Gastroesophageal sphincter (tissue), 4 donors: ENCODE data around the gene DPT. TPM values are rescaled to one million over a fixed set of nuclear protein-coding genes. Genes with fewer than 3 reads are reported as not detected.
"Not testable (repeated sequence)": the region's sequence is repeated elsewhere in the genome, so short reads cannot be mapped to it uniquely, and the experiment has no call there.

Source experiments
- ATAC-seq: fragments of 150-250 bp; one replicate; pipeline ENCODE4 v1.9.1; 2016; ENCODE audit warnings: mild to moderate bottlenecking, moderate library complexity
- H3K27ac ChIP-seq, 4 donors: fragments of 200-600 bp; sonication (generic) in 3 of 4; 1 replicate in 3 of 4; 2 replicates in 1 of 4; pipeline ENCODE4 v1.5.1; 2016 to 2019
- H3K27me3 ChIP-seq: fragments of 200-600 bp; sonication (generic); one replicate; pipeline ENCODE4 v1.5.1; 2019
- H3K36me3 ChIP-seq, 2 donors: fragments of 200-600 bp; sonication (generic); one replicate each; pipeline ENCODE4 v1.5.1; 2019; ENCODE audit warnings: control low read depth in 1 of 2
- H3K4me1 ChIP-seq, 3 donors: fragments of 200-600 bp; sonication (generic); 1 replicate in 2 of 3; 2 replicates in 1 of 3; pipeline ENCODE4 v1.5.1; 2016 to 2019; ENCODE audit warnings: control low read depth in 2 of 3
- H3K4me3 ChIP-seq, 2 donors: fragments of 200-600 bp; sonication (generic); one replicate each; pipeline ENCODE4 v1.5.1; 2019; ENCODE audit warnings: mild to moderate bottlenecking in 1 of 2, moderate library complexity in 1 of 2
- H3K9me3 ChIP-seq, 3 donors: fragments of 200-600 bp; sonication (generic); one replicate each; pipeline ENCODE4 v1.5.1; 2017 to 2019; ENCODE audit warnings: control low read depth in 2 of 3
- CTCF ChIP-seq, 4 experiments: fragments of 200-600 bp in 2 of 4; fragments of 450-650 bp in 2 of 4; sonication (generic) in 1 of 4; IDR thresholded peaks; one replicate each; pipeline ENCODE4 v1.5.1; 2017 to 2019; ENCODE audit warnings: antibody characterized with exemption in 4 of 4, mild to moderate bottlenecking in 2 of 4, moderate library complexity in 2 of 4
- EP300 ChIP-seq: sonication (generic); formaldehyde crosslinking; IDR thresholded peaks from one replicate; pipeline ENCODE4 v1.6.1; 2017; ENCODE audit warnings: antibody characterized with exemption, mild to moderate bottlenecking
- POLR2A ChIP-seq, 2 donors: fragments of 450-650 bp; IDR thresholded peaks; one replicate each; pipeline ENCODE4 v1.6.1; 2017; ENCODE audit warnings: antibody characterized with exemption in 2 of 2, mild to moderate bottlenecking in 2 of 2, moderate library complexity in 1 of 2
- POLR2AphosphoS5 ChIP-seq: sonication (generic); formaldehyde crosslinking; IDR thresholded peaks from one replicate; pipeline ENCODE4 v1.6.1; 2017; ENCODE audit warnings: antibody characterized with exemption
- WGBS, 2 donors: methylation state at CpG; one replicate each; pipeline ENCODE4 v1.1.5; 2018; ENCODE audit warnings: low coverage in 1 of 2; 5-methylcytosine and 5-hydroxymethylcytosine counted together
- total RNA-seq, 4 donors: library from RNA; depleted of rRNA; stranded (reverse); fragments of >200 nt; gene quantifications; one replicate each; pipeline ENCODE4 v1.1.0, GENCODE V29; 2016

The DPT gene
- total RNA-seq, result 100 to 1,000 TPM in 3 of 4 donors, 10 to 100 TPM in 1; 75.2 to 354 (median 130) TPM

DNA sequence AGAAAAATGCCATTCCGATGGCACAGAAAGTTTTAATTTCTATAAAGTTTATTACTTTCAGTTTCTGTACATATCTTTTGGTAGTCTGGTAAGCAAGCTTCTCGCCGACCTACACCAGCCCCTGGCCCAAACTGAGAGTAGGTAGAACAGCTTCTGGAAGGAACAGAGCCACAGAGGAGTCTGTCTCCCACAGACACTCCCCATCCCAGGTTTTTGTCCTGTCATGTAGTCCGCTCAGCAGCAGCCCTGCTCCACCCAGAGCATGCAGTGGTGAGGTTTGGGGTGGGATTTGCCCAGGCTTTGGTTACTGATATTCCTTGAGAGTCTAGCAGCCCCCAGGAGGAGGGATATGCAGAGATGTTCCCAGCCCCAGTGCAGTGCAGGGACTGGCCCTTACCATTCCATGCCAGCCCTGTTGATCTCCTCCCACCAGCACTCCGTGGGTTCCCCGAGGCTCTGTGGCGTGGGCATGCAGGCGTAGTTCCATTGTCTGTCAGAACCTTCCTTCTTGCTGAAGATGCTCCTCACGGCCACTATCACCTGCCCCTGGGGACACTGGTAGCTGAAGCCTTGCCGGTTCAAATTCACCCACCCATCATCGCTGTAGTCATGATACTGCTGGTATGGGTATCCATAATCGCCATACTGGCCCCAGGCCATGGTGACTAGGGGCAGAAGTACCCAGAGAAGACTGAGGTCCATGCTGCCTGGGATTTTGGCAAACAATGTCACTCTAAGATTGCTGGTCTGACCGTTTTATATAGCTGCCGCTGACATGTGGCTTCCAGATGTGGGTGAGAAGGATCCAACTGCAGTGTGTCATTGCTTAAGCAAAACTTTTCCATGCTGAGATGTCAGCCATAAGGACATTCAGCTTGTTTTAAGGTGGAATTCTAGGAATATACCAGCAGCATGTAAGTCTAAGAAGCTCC is at the start of gene DPT:
Gene DPT, minus strand, starts transcription at position 734 of the 932 bp plus-strand sequence. Its CDS starts 32 bp downstream, at position 702.
- Histone ChIP-seq H3K9me3 (no peaks in the 10 kb centered on the region), H3K4me1 (peaks cover 0 to 10% (median 0%) of the 10 kb centered on the region in 3 donors), H3K27me3 (no peaks in the 10 kb centered on the region), H3K27ac (peak within 1 kb of the TSS in 3 of 4 donors; percentile 42 to 62 (median 51)), H3K36me3 (no peaks in the 10 kb centered on the region), H3K4me3 (peak within 1 kb of the TSS; percentile 18 to 43)
- 43 to 55% methylated on average over 6 to 10 of the region's 14 CpGs for WGBS, 2 donors
- peak; percentile 79 for ATAC-seq
- TF ChIP-seq POLR2AphosphoS5, result peak; percentile 92
- no peak for TF ChIP-seq EP300
- TF ChIP-seq POLR2A (IDR thresholded peaks at IDR 0.05), result peak; percentile 33 to 35

- Histone ChIP-seq H3K36me3 (no peaks in the 10 kb centered on the region), H3K27me3 (no peaks in the 10 kb centered on the region), H3K9me3 (no peaks in the 10 kb centered on the region), H3K27ac (no peak overlapping the region), H3K4me3 (no peak overlapping the region), H3K4me1 (peaks cover 0 to 29% (median 3%) of the 10 kb centered on the region in 3 donors)
- 78 to 81% methylated on average over 3 of the region's 3 CpGs for WGBS, 2 donors
- TF ChIP-seq POLR2AphosphoS5, result no peak
- no peak for TF ChIP-seq POLR2A (IDR thresholded peaks at IDR 0.05)
- TF ChIP-seq CTCF (IDR thresholded peaks at IDR 0.05), result no peak
- no peak for TF ChIP-seq EP300
- ATAC-seq, result no peak
Observed at GRCh38 chr1:168775366-168775765, 46.4 kb upstream of the DPT start.

DNA sequence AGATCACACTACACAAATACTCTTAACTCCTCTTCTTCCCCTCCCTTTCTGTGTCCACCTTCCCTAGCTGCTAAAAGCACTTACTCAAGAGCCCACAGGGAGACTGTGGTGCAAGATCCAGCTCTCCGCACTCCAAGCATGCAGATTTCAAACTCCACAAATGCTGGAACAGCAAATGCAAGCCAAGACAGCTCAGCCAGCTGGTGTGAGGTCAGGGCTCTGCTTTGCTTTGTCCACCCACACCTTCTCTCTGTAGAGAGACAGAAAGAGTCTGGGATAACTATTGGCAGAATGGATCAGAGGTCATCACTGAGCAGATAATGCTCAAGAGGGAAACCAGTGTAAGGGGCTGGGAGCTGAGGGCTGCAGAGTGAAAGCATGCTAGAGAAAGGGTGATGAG is 45.2 kb upstream of the DPT start:
- TF ChIP-seq POLR2A (IDR thresholded peaks at IDR 0.05) (no peak), POLR2AphosphoS5 (peak; percentile 25), EP300 (no peak)
- Histone ChIP-seq H3K9me3 (no peaks in the 10 kb centered on the region), H3K4me1 (peaks cover 0 to 29% (median 3%) of the 10 kb centered on the region in 3 donors), H3K27ac (no peak overlapping the region), H3K27me3 (no peaks in the 10 kb centered on the region), H3K4me3 (no peak overlapping the region), H3K36me3 (no peaks in the 10 kb centered on the region)
- ATAC-seq, result peak; percentile 85
- WGBS, 2 donors, result 0 to 75% methylated on average over 1 of the region's 1 CpG

DNA sequence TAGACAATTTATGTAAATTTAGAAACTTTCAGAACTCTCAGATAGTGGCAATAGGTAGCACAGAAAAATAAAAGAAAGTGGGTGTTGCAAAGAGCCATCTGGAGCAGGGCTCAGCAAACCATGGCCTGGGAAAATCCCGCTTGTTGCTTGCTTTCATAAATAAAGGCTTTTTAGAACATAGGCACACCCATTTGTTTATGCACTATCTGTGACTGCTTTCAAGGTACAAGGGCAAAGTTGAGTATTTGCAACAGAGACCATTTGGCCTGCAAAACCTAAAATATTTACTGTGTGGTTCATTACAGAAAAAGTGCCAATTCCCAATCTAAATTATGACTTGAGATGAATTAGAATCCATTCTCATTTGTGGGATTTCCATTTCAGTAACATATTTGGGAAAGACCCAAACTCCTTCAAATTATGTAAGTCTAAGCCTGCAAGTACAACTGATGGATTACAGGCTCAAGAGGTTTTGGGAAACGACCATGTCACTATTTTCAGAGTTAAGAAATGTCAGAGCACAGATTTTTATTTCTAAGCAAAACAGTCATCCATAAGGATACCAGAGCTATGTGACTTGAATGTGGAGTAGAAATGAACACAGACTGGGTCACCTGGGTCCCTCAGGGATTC is 43.5 kb upstream of the DPT start:
- TF ChIP-seq CTCF (IDR thresholded peaks at IDR 0.05) (no peak), EP300 (no peak), POLR2AphosphoS5 (no peak), POLR2A (IDR thresholded peaks at IDR 0.05) (no peak)
- no peak overlapping the region for H3K4me3 ChIP-seq
- H3K9me3 ChIP-seq, result no peaks in the 10 kb centered on the region
- H3K27ac ChIP-seq, result peak overlapping the region in 2 of 4 donors; percentile 3 to 8
- no peaks in the 10 kb centered on the region for H3K36me3 ChIP-seq
- peaks cover 8 to 46% (median 11%) of the 10 kb centered on the region in 3 donors for H3K4me1 ChIP-seq
- WGBS, 2 donors, result 33 to 38% methylated on average over 2 of the region's 2 CpGs
- no peaks in the 10 kb centered on the region for H3K27me3 ChIP-seq
- peak; percentile 50 for ATAC-seq

DNA sequence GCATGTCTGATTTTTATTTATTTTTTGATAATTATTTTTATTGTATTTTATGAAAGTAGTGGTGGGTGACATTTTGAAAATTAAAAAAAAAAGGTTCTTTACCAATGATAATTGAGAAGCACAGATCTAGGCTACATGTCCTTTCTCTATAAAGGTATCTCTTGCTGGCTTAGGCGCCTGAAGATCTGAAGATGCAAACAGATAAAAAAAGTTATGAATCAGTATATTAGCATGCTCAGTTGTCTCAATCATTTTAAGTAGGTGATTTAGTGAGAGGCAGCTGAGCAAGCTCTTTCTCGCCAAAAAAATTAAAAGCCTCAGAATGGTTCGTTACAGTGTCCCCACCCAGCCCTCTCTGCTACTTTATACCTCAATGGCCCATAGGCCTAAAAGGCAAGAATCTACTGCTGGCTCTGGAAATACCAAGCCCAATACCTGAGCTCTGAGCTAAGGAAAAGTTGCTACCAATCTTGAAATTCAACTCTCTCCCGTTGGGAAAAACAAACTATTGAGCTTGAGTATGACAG is 42.2 kb upstream of the DPT start:
- 78 to 93% methylated on average over 4 of the region's 4 CpGs for WGBS, 2 donors
- H3K4me1 ChIP-seq, result peaks cover 8 to 48% (median 11%) of the 10 kb centered on the region in 3 donors
- H3K4me3 ChIP-seq, result no peak overlapping the region

GRCh38 chr1:168769893-168770292 is 40.9 kb upstream of the DPT start:
- not testable (repeated sequence) for H3K36me3 ChIP-seq, H3K9me3 ChIP-seq, H3K27ac ChIP-seq, H3K27me3 ChIP-seq, H3K4me3 ChIP-seq, ATAC-seq
- H3K4me1 ChIP-seq, result peaks cover 8 to 48% (median 11%) of the 10 kb centered on the region in 3 donors
- whole genome bisulfite sequencing, 2 donors, result 80 to 81% methylated on average over 1 to 3 of the region's 3 CpGs

More for the DNA sequence above, 42.2 kb upstream of the DPT start:
- H3K36me3 ChIP-seq, result no peaks in the 10 kb centered on the region
- TF ChIP-seq EP300 (no peak), POLR2AphosphoS5 (no peak), CTCF (IDR thresholded peaks at IDR 0.05) (no peak), POLR2A (IDR thresholded peaks at IDR 0.05) (no peak)
- no peaks in the 10 kb centered on the region for H3K9me3 ChIP-seq
- ATAC-seq, result no peak
- H3K27ac ChIP-seq, result no peak overlapping the region
- H3K27me3 ChIP-seq, result no peaks in the 10 kb centered on the region
